GM13977 (cell line): ENCODE results near the gene ANKRD9.

ENCODE experiments used
- DNase-seq: peaks from one replicate; pipeline ENCODE4 v3.0.0; 2012; ENCODE audit warnings: low spot score
- in situ Hi-C: fragments of 300-500 bp; cut with MboI; formaldehyde crosslinking; loops from one replicate; pipeline ENCODE4 v1.12.0; 2022; ENCODE audit warnings: low sequenced_read_pairs, low pct_unique_long_range_greater_than_20kb, mixed read lengths, inconsistent platforms; ENCODE audit not compliant: unreplicated experiment
- TF ChIP-seq, protein P1 (sequence below): IDR thresholded peaks from 2 replicates; pipeline ENCODE4 v1.5.1; 2012; ENCODE audit warnings: mild to moderate bottlenecking, control low read depth; ENCODE audit not compliant: insufficient read depth; ENCODE audit errors: extremely low read depth, missing control alignments

Gene ANKRD9

DNA sequence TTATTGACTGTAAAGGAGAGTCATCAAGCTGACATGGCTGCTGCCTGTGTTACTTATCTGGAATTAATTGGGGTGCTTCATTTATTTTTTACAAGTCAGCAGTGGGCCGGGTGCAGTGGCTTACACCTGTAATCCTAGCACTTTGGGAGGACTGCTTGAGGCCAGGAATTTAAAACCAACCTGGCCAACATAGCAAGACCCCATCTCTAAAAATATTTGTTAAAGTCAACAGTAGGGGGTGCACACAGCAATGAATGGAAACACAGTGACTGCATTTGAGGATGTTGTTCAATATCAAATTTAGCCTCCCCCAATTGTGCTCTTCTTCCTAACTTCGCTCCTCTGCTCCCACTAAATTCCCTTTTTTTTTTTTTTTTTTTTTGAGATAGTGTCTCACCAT lies 52.1 kb downstream of the ANKRD9 start:
- no peak for DNase-seq
- in situ Hi-C loops: no loop called here
- TF ChIP-seq, protein P1, sequence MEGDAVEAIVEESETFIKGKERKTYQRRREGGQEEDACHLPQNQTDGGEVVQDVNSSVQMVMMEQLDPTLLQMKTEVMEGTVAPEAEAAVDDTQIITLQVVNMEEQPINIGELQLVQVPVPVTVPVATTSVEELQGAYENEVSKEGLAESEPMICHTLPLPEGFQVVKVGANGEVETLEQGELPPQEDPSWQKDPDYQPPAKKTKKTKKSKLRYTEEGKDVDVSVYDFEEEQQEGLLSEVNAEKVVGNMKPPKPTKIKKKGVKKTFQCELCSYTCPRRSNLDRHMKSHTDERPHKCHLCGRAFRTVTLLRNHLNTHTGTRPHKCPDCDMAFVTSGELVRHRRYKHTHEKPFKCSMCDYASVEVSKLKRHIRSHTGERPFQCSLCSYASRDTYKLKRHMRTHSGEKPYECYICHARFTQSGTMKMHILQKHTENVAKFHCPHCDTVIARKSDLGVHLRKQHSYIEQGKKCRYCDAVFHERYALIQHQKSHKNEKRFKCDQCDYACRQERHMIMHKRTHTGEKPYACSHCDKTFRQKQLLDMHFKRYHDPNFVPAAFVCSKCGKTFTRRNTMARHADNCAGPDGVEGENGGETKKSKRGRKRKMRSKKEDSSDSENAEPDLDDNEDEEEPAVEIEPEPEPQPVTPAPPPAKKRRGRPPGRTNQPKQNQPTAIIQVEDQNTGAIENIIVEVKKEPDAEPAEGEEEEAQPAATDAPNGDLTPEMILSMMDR: no peak

GRCh38 chr14:102454711-102455110 lies 54.9 kb downstream of the ANKRD9 start:
- no peak for DNase-seq
- in situ Hi-C loops: no loop called here
- TF ChIP-seq, protein P1: no peak

DNA sequence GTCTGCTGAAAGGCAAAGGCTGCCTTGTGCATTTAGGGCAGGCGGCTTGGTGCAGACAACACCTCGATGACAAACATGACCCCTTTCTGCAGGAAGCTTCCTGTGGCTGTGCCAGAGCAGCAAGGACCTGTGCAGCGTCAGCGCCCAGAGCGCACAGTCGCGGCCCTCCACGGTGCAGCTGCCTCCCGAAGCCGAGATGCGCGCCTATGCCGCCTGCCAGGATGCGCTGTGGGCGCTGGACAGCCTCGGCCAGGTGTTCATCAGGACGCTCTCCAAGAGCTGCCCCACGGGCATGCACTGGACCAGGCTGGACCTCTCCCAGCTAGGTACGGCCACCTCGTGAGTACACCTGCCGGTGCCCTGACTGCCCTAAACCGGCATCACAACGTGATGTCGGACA lies 57.3 kb downstream of the ANKRD9 start:
- in situ Hi-C loops: no loop called here
- no peak for DNase-seq
- TF ChIP-seq, protein P1: no peak
